Parathyroid adenoma (tissue), 2 donors: ENCODE data around the gene KAZN.

Source experiments
- H2AFZ ChIP-seq: fragments of 300-600 bp; sonication (generic); one replicate; pipeline ENCODE4 v1.7.0; 2017; ENCODE audit warnings: antibody characterized with exemption, mild to moderate bottlenecking
- H3K27ac ChIP-seq: fragments of 300-600 bp; sonication (generic); one replicate; pipeline ENCODE4 v1.7.0; 2017
- H3K27me3 ChIP-seq: fragments of 300-600 bp; sonication (generic); one replicate; pipeline ENCODE4 v1.7.0; 2017; ENCODE audit warnings: low read length; ENCODE audit not compliant: control insufficient read depth, insufficient read depth
- H3K36me3 ChIP-seq: fragments of 300-600 bp; sonication (generic); one replicate; pipeline ENCODE4 v1.7.0; 2017; ENCODE audit warnings: low read length; ENCODE audit not compliant: control insufficient read depth, insufficient read depth
- H3K4me1 ChIP-seq: fragments of 300-600 bp; sonication (generic); one replicate; pipeline ENCODE4 v1.7.0; 2017; ENCODE audit warnings: control low read depth
- H3K4me2 ChIP-seq: fragments of 300-600 bp; sonication (generic); one replicate; pipeline ENCODE4 v1.7.0; 2017; ENCODE audit warnings: low read length
- H3K4me3 ChIP-seq: fragments of 300-600 bp; sonication (generic); one replicate; pipeline ENCODE4 v1.7.0; 2017; ENCODE audit warnings: low read depth, low read length
- H3K79me2 ChIP-seq: fragments of 300-600 bp; sonication (generic); one replicate; pipeline ENCODE4 v1.7.0; 2017; ENCODE audit warnings: control low read depth
- H3K9ac ChIP-seq: fragments of 300-600 bp; sonication (generic); one replicate; pipeline ENCODE4 v1.7.0; 2017; ENCODE audit warnings: mild to moderate bottlenecking
- H3K9me3 ChIP-seq: fragments of 300-600 bp; sonication (generic); one replicate; pipeline ENCODE4 v1.7.0; 2017; ENCODE audit warnings: low read length; ENCODE audit not compliant: control insufficient read depth
- TF ChIP-seq, protein P1 (sequence below): fragments of 300-600 bp; sonication (generic); IDR thresholded peaks from one replicate; pipeline ENCODE4 v1.7.0; 2017; ENCODE audit warnings: antibody characterized with exemption, mild to moderate bottlenecking
- donor health status: primary hyperparathyroidism.

KAZN gene

DNA sequence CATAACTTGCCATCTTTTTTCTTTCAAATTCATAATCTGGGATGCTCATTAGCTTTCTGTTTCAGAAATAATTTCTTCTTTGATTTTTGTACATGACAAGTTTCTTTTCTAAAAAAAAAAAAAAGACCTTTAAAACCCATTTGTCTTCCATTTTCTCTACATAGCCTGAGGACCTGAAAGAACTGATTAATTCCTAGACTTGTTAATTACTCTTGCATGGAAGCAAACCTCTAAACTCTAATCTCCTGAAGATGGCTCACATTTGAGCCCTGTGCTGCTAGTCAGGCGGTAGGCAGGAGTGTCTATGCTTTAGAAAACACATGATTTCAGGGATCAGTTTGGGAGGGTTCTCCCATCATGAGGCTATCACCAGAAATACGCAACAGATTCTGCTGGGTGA, 152.0 kb downstream of the KAZN start:
- no peaks in the 10 kb centered on the region for H3K9me3 ChIP-seq

DNA sequence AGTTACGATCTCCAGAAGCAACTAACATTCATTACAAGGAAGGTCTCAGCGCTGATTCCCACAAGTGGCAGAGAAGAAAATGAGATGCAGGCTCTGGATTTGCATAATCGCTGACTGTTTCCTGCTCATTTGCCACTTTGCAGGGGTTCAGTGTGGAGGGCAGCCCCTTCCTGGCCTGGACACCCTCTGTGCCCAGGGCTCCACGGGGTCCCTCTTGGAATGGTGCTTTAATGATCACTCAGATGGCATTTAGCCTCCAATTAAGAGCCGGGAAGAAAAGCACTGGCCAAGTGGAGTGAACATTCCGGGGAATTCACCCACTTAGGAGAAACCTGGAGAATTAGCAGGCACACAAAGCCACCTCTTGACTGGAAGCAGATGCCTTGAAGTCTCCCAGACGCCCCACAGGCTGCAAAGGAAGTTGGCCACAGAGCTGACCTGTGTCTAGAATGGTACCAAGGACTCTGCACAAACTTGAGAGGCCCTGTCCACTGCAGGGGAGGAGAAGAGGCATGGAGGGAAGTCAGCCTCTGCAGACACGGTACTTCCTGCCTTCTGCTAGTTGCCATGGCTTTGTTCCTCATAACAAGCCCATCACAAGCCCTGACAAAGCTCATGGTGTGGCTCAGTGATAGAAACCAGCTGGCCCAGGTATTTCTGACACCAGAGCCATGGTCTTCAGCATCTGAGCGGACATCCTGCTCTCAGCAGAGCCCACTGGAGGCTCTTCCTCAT, 157.2 kb downstream of the KAZN start:
- Histone ChIP-seq H3K4me1 (no peaks in the 10 kb centered on the region), H3K4me3 (no peak overlapping the region), H2AFZ (no peak overlapping the region), H3K79me2 (no peaks in the 10 kb centered on the region), H3K4me2 (no peak overlapping the region), H3K27ac (no peak overlapping the region), H3K27me3 (no peaks in the 10 kb centered on the region), H3K36me3 (no peaks in the 10 kb centered on the region), H3K9me3 (no peaks in the 10 kb centered on the region), H3K9ac (no peak overlapping the region)
- TF ChIP-seq, protein P1, sequence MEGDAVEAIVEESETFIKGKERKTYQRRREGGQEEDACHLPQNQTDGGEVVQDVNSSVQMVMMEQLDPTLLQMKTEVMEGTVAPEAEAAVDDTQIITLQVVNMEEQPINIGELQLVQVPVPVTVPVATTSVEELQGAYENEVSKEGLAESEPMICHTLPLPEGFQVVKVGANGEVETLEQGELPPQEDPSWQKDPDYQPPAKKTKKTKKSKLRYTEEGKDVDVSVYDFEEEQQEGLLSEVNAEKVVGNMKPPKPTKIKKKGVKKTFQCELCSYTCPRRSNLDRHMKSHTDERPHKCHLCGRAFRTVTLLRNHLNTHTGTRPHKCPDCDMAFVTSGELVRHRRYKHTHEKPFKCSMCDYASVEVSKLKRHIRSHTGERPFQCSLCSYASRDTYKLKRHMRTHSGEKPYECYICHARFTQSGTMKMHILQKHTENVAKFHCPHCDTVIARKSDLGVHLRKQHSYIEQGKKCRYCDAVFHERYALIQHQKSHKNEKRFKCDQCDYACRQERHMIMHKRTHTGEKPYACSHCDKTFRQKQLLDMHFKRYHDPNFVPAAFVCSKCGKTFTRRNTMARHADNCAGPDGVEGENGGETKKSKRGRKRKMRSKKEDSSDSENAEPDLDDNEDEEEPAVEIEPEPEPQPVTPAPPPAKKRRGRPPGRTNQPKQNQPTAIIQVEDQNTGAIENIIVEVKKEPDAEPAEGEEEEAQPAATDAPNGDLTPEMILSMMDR, result no peak

More for the DNA sequence above, 152.0 kb downstream of the KAZN start:
- Histone ChIP-seq H3K4me1 (no peaks in the 10 kb centered on the region), H3K27ac (no peak overlapping the region), H3K4me2 (no peak overlapping the region), H3K36me3 (no peaks in the 10 kb centered on the region), H3K4me3 (no peak overlapping the region), H3K27me3 (no peaks in the 10 kb centered on the region), H2AFZ (no peak overlapping the region), H3K79me2 (no peaks in the 10 kb centered on the region), H3K9ac (no peak overlapping the region)
- TF ChIP-seq, protein P1, result no peak

DNA sequence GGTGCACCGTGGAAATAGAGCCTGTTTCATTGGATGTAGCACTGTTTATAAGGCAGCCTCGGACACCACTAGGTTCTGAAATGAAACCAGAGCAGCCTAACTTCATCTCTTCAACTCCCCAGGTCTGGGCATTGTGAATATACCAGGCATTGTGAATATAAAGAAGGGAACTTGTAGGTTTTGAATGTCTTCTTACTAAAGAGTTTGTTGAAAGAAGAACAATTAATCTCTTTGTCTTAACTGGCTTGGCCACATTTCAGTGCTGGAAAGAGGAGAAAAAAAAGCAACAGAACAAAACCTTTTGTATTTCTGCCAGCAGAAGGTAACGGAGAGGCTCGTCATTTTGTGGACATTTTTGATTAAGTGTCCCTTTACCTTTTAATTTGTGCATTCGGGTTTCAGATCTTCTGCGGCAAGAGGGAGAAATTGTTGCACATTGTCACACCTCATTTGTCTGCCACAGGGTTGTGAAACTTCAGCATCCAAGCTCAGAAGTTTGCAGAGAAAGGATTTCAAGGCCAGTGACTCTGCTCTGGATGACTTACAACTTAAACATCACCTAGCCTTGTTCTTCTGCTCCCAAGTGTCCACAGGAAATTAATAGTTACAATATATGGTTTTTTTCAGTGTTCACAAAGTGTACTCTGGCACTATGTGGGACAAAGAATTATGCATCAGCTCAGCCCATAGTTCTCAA, 158.3 kb downstream of the KAZN start:
- H3K9me3 ChIP-seq, result no peaks in the 10 kb centered on the region
- H3K4me2 ChIP-seq, result no peak overlapping the region
- H3K4me3 ChIP-seq, result no peak overlapping the region
- H3K36me3 ChIP-seq, result no peaks in the 10 kb centered on the region
- TF ChIP-seq, protein P1, result no peak
- H3K4me1 ChIP-seq, result no peaks in the 10 kb centered on the region
- no peaks in the 10 kb centered on the region for H3K27me3 ChIP-seq
- no peak overlapping the region for H3K9ac ChIP-seq
- no peak overlapping the region for H3K27ac ChIP-seq
- no peak overlapping the region for H2AFZ ChIP-seq
- H3K79me2 ChIP-seq, result no peaks in the 10 kb centered on the region

DNA sequence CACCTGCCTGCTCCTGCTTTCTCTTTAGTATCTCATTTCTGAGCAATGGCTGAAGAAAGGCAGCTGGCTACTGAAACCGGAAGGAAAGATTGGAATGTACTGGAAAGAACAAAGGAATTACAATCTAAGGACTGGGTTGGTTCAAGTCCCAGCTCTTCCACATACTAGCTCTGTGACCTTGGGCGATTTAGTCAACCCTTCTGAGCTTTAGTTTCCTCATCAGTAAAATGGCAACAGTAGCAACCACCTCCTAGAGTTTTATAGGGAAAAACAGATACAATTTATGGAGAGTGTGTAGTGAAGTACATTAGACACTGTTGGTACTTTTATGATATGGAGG, 158.8 kb downstream of the KAZN start:
- H2AFZ ChIP-seq, result no peak overlapping the region
- H3K9me3 ChIP-seq, result no peaks in the 10 kb centered on the region
- H3K27ac ChIP-seq, result no peak overlapping the region
- no peaks in the 10 kb centered on the region for H3K27me3 ChIP-seq
- no peaks in the 10 kb centered on the region for H3K79me2 ChIP-seq
- TF ChIP-seq, protein P1, result no peak
- H3K4me2 ChIP-seq, result no peak overlapping the region
- no peaks in the 10 kb centered on the region for H3K4me1 ChIP-seq
- H3K4me3 ChIP-seq, result no peak overlapping the region
- no peaks in the 10 kb centered on the region for H3K36me3 ChIP-seq
- no peak overlapping the region for H3K9ac ChIP-seq
